Measurements from ENCODE around the gene VEZF1. TPM values are rescaled to one million over a fixed set of nuclear protein-coding genes. Genes with fewer than 3 reads are reported as not detected.

VEZF1 gene
- total and polyA plus RNA-seq, 2 of the 8 experiments (the other 6 are each of a cell fraction or from before 2014, with no cell fraction given), result 28.9 to 61.9 TPM

DNA sequence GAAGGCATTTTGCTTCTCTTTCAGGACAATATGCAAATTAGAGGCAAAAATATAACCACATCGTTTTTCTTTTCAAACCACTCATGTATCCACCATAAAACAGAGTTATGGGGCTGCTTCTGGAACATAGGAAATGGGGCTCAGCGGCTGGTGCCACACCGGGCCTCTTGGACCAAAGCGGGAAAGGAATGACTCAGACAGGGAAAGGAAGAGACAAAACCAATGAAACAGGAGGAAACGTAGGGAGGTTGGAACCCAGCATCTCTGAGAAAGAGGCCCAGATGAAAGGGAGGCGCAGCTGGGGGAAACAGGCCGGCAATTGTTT lies 61.4 kb downstream of the VEZF1 start:
- DNase-seq (ENCODE audit: low read depth in 1 of 2, low spot score in 2 of 2), result no peak
- H3K56ac ChIP-seq (replicated peaks; ENCODE audit: insufficient read length, low read depth, low read length), result no peak overlapping the region
- no peak overlapping the region for H3K4ac ChIP-seq (replicated peaks; ENCODE audit: insufficient read length, low read depth, low read length)
- H3K4me2 ChIP-seq (ENCODE audit: insufficient read depth in 1 of 2, low read depth in 2 of 2, low read length in 2 of 2), result 0 out of 4 replicates have a peak overlapping the region, but pooled peaks of 1 of the 2 experiments have one; percentile 4
- H3K23ac ChIP-seq (ENCODE audit: insufficient read length), result no peak overlapping the region
- no peak overlapping the region for H2AFZ ChIP-seq (ENCODE audit: low read length)
- no peaks in the 10 kb centered on the region for H3K9me3 ChIP-seq (ENCODE audit: insufficient read depth in 2 of 2, low read depth in 1 of 2, low read length in 1 of 2)
- no peaks in the 10 kb centered on the region for H3K79me2 ChIP-seq (ENCODE audit: control insufficient read depth in 1 of 2, insufficient read depth in 2 of 2, low read length in 2 of 2)
- WGBS, 2 experiments (ENCODE audit: extremely low coverage in 1 of 2, insufficient coverage in 1 of 2, insufficient read length in 1 of 2, insufficient replicate concordance in 2 of 2, low coverage in 1 of 2, low lambda C conversion rate in 2 of 2, missing lambda C conversion rate in 1 of 2), result 61% methylated on average over 7 of the region's 7 CpGs; no CpG with 5 or more reads in 1 of the 2 experiments
- H4K91ac ChIP-seq (replicated peaks; ENCODE audit: insufficient read length, low read length), result no peak overlapping the region
- no peak overlapping the region for H2BK20ac ChIP-seq (ENCODE audit: low read length)
- no peak overlapping the region for H3K9ac ChIP-seq (replicated peaks in 1 of 4; ENCODE audit: extremely low read depth in 1 of 4, low read depth in 3 of 4, low read length in 3 of 4)
- no peak overlapping the region for H4K8ac ChIP-seq (ENCODE audit: extremely low read depth, insufficient read depth, low read length)
- no peak overlapping the region for H4K5ac ChIP-seq (ENCODE audit: insufficient read length, low read depth, low read length)
- no peaks in the 10 kb centered on the region for H3K23me2 ChIP-seq (ENCODE audit: low read depth, low read length)
- H2BK15ac ChIP-seq (ENCODE audit: low read length), result no peak overlapping the region
- 0 out of 2 replicates have a peak, but pooled peaks cover 2% of the 10 kb centered on the region for H3K79me1 ChIP-seq (ENCODE audit: low read depth, low read length)
- FAIRE-seq, result no peak
- no peak overlapping the region for H2BK12ac ChIP-seq (ENCODE audit: low read depth, low read length)
- POLR2A ChIA-PET (ENCODE audit: partially characterized antibody), result interaction anchor here (0.8 to 1.8 kb wide), 9 partner anchors 11 to 705 kb away, joined by 3 to 5 read pairs (median 3); partner anchors contain the start of gene DYNLL2
- H3K4me3 ChIP-seq (ENCODE audit: extremely low read depth in 1 of 4, insufficient read depth in 2 of 4, low read depth in 3 of 4, low read length in 4 of 4), result no peak overlapping the region
- peak; percentile 74; the same call in 1 of the 2 replicates for TF ChIP-seq KDM1A (IDR thresholded peaks at IDR 0.05; ENCODE audit: borderline replicate concordance, low read length)
- no peak for TF ChIP-seq CBX5 (IDR thresholded peaks at IDR 0.05; ENCODE audit: low read depth, low read length)
- TF ChIP-seq POU5F1 (IDR thresholded peaks at IDR 0.05; ENCODE audit: low read depth, low read length), result no peak
- TF ChIP-seq CTBP2 (IDR thresholded peaks at IDR 0.05; ENCODE audit: borderline replicate concordance, insufficient read depth, insufficient read length, low read length), result no peak
- no peak for TF ChIP-seq EGR1 (IDR thresholded peaks at IDR 0.05; ENCODE audit: borderline replicate concordance, low read depth, low read length)
- TF ChIP-seq SP1 (IDR thresholded peaks at IDR 0.05; ENCODE audit: low read depth, low read length), result 0 out of 2 replicates have a peak, but pooled peaks have one; percentile 29
- no peak for TF ChIP-seq TAF1 (IDR thresholded peaks at IDR 0.05; ENCODE audit: low read depth, low read length)
- TF ChIP-seq, protein P1, sequence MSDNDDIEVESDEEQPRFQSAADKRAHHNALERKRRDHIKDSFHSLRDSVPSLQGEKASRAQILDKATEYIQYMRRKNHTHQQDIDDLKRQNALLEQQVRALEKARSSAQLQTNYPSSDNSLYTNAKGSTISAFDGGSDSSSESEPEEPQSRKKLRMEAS (IDR thresholded peaks at IDR 0.05), result no peak
- no peak for TF ChIP-seq CEBPB (IDR thresholded peaks at IDR 0.05; ENCODE audit: low read depth, low read length)
- no peak for TF ChIP-seq NANOG (IDR thresholded peaks at IDR 0.05; ENCODE audit: insufficient read depth, low read depth, low read length, poor library complexity, severe bottlenecking)
- no peak for TF ChIP-seq TAF7 (optimal IDR thresholded peaks at IDR 0.05; ENCODE audit: borderline replicate concordance, low read depth, low read length)
- TF ChIP-seq ZNF274 (IDR thresholded peaks at IDR 0.05; ENCODE audit: borderline replicate concordance, extremely low read depth, low read length), result no peak
- TF ChIP-seq TCF12 (IDR thresholded peaks at IDR 0.05; ENCODE audit: low read depth, low read length), result peak; percentile 74
- H3K18ac ChIP-seq (ENCODE audit: extremely low read depth, low read length), result no peak overlapping the region; the same call in 1 of the 2 replicates
- no peaks in the 10 kb centered on the region for H4K20me1 ChIP-seq (replicated peaks in 1 of 2; ENCODE audit: control insufficient read depth in 1 of 2, insufficient read depth in 2 of 2, low read length in 2 of 2)
- H2AK5ac ChIP-seq (ENCODE audit: low read depth, low read length), result no peak overlapping the region
- H2BK120ac ChIP-seq (replicated peaks; ENCODE audit: low read depth, low read length), result no peak overlapping the region
- no peak overlapping the region for H3K27ac ChIP-seq (ENCODE audit: low read depth, low read length)
- no peaks in the 10 kb centered on the region; a peak in 1 of 7 replicates for H3K27me3 ChIP-seq (replicated peaks in 1 of 4; ENCODE audit: control insufficient read depth in 3 of 4, extremely low read depth in 1 of 4, insufficient read depth in 3 of 4, low read length in 3 of 4)
- CTCF ChIA-PET (ENCODE audit: partially characterized antibody), result interaction anchor here (0.8 to 2.7 kb wide), 6 partner anchors 9 to 93 kb away, joined by 3 to 9 read pairs (median 5); partner anchors contain the start of gene CUEDC1
- H3K14ac ChIP-seq (ENCODE audit: insufficient read length), result no peak overlapping the region
- no peaks in the 10 kb centered on the region for H3K36me3 ChIP-seq (ENCODE audit: control insufficient read depth in 2 of 4, insufficient read depth in 4 of 4, low read length in 3 of 4)
- no peak overlapping the region for H2BK5ac ChIP-seq (ENCODE audit: low read depth, low read length)
- peaks cover 2 to 9% (median 6%) of the 10 kb centered on the region in 4 experiments for H3K4me1 ChIP-seq (replicated peaks in 1 of 4; ENCODE audit: control insufficient read depth in 3 of 4, insufficient read depth in 4 of 4, low read length in 3 of 4)

Measured in H1 (cell line).